SK-N-SH treated with all-trans-retinoic acid at 6 μM for 48 hours (cell line): ENCODE measurements around the gene FAM111B.
"Not testable (repeated sequence)": the region's sequence is repeated elsewhere in the genome, so short reads cannot be mapped to it uniquely, and the experiment has no call there.

Experiments used
- ARNTL ChIP-seq: fragments of 450-650 bp; formaldehyde crosslinking; IDR thresholded peaks from 2 replicates; pipeline ENCODE4 v1.5.0; 2020; ENCODE audit warnings: low read depth, mild to moderate bottlenecking, moderate library complexity, borderline replicate concordance
- CREB5 ChIP-seq: fragments of 250-450 bp; sonication (Bioruptor Pico); IDR thresholded peaks from 2 replicates; pipeline ENCODE4 v1.5.1; 2020; ENCODE audit warnings: low read depth, mild to moderate bottlenecking, moderate library complexity
- CSDC2 ChIP-seq: fragments of 250-450 bp; sonication (Bioruptor Pico); IDR thresholded peaks from 2 replicates; pipeline ENCODE4 v1.5.0; 2020; ENCODE audit warnings: mild to moderate bottlenecking, moderate library complexity
- ESRRG ChIP-seq: fragments of 250-450 bp; sonication (Bioruptor Pico); IDR thresholded peaks from 2 replicates; pipeline ENCODE4 v1.6.1; 2021; ENCODE audit warnings: mild to moderate bottlenecking
- GLIS3 ChIP-seq: fragments of 250-450 bp; sonication (Bioruptor Pico); IDR thresholded peaks from 2 replicates; pipeline ENCODE4 v1.5.0; 2020; ENCODE audit warnings: mild to moderate bottlenecking, moderate library complexity
- PATZ1 ChIP-seq: fragments of 250-450 bp; sonication (Bioruptor Pico); IDR thresholded peaks from 2 replicates; pipeline ENCODE4 v1.8.0; 2020; ENCODE audit warnings: mild to moderate bottlenecking, moderate library complexity, borderline replicate concordance
- RARB ChIP-seq: fragments of 250-450 bp; sonication (Bioruptor Pico); IDR thresholded peaks from 2 replicates; pipeline ENCODE4 v1.8.0; 2021; ENCODE audit warnings: mild to moderate bottlenecking, moderate library complexity
- TCF4 ChIP-seq: fragments of 250-450 bp; sonication (Bioruptor Pico); IDR thresholded peaks from 2 replicates; pipeline ENCODE4 v1.8.0; 2021; ENCODE audit warnings: mild to moderate bottlenecking, moderate library complexity, borderline replicate concordance
- TSHZ2 ChIP-seq: fragments of 250-450 bp; sonication (Bioruptor Pico); IDR thresholded peaks from 2 replicates; pipeline ENCODE4 v1.5.0; 2020; ENCODE audit warnings: mild to moderate bottlenecking, moderate library complexity
- ZFP3 ChIP-seq: fragments of 250-450 bp; sonication (Bioruptor Pico); IDR thresholded peaks from 2 replicates; pipeline ENCODE4 v1.5.0; 2020; ENCODE audit warnings: mild to moderate bottlenecking, moderate library complexity
- ZFP30 ChIP-seq: fragments of 450-650 bp; formaldehyde crosslinking; IDR thresholded peaks from 2 replicates; pipeline ENCODE4 v1.5.0; 2022; ENCODE audit warnings: mild to moderate bottlenecking, moderate library complexity
- ZNF70 ChIP-seq: fragments of 450-650 bp; formaldehyde crosslinking; IDR thresholded peaks from 2 replicates; pipeline ENCODE4 v1.5.0; 2020; ENCODE audit warnings: mild to moderate bottlenecking, moderate library complexity
- ZNF8 ChIP-seq: fragments of 450-650 bp; formaldehyde crosslinking; IDR thresholded peaks from 2 replicates; pipeline ENCODE4 v1.5.0; 2020; ENCODE audit warnings: mild to moderate bottlenecking, moderate library complexity

GRCh38 chr11:59093576-59093975, 13.5 kb upstream of the FAM111B start:
- not testable (repeated sequence) for TF ChIP-seq ESRRG (CRISPR knock-in tag); ZFP3 (CRISPR knock-in tag); ZFP30 (CRISPR knock-in tag); ZNF70 (CRISPR knock-in tag); CSDC2 (CRISPR knock-in tag); RARB (CRISPR knock-in tag); GLIS3 (CRISPR knock-in tag); PATZ1 (CRISPR knock-in tag); ZNF8 (CRISPR knock-in tag); CREB5 (CRISPR knock-in tag); ARNTL (CRISPR knock-in tag); TCF4; TSHZ2 (CRISPR knock-in tag)
